Effector memory CD8-positive, alpha-beta T cell (primary cell): Measurements from ENCODE around the gene MTCL1.

ENCODE experiments used
- ATAC-seq: fragments of 150-1000 bp; cut with Tn5 transposase; replicated peaks from 2 replicates; pipeline ENCODE4 v1.10.0; 2021; ENCODE audit warnings: mild to moderate bottlenecking, moderate library complexity
- DNase-seq, 3 experiments: peaks; one replicate each; pipeline ENCODE4 v3.0.0; 2021
- H3K27ac Mint-ChIP-seq, 2 donors: one replicate each; pipeline ENCODE4 v1.8.0; 2022; ENCODE audit warnings: mild to moderate bottlenecking in 2 of 2, mixed read lengths in 2 of 2, moderate library complexity in 2 of 2
- H3K27me3 Mint-ChIP-seq, 2 donors: one replicate each; pipeline ENCODE4 v1.8.0; 2022; ENCODE audit warnings: mixed read lengths in 2 of 2
- H3K36me3 Mint-ChIP-seq: one replicate; pipeline ENCODE4 v1.8.0; 2022; ENCODE audit warnings: mild to moderate bottlenecking, moderate library complexity, mixed read lengths; ENCODE audit not compliant: insufficient read depth
- H3K4me1 Mint-ChIP-seq, 2 donors: one replicate each; pipeline ENCODE4 v1.8.0; 2022; ENCODE audit warnings: low read depth in 2 of 2, mixed read lengths in 2 of 2
- H3K4me3 Mint-ChIP-seq, 2 donors: one replicate each; pipeline ENCODE4 v1.8.0; 2022; ENCODE audit warnings: mild to moderate bottlenecking in 2 of 2, mixed read lengths in 2 of 2, moderate library complexity in 2 of 2
- H3K9me3 Mint-ChIP-seq, 2 donors: one replicate each; pipeline ENCODE4 v1.8.0; 2022; ENCODE audit warnings: mixed read lengths in 2 of 2

The MTCL1 gene

GRCh38 chr18:8820396-8821082 lies 115.2 kb downstream of the MTCL1 start:
- no peak overlapping the region for H3K4me3 Mint-ChIP-seq
- no peaks in the 10 kb centered on the region for H3K4me1 Mint-ChIP-seq
- H3K36me3 Mint-ChIP-seq, result no peaks in the 10 kb centered on the region
- no peak overlapping the region for H3K27ac Mint-ChIP-seq
- DNase-seq, result no peak
- ATAC-seq, result no peak
- peaks cover 7 to 9% of the 10 kb centered on the region in 2 donors for H3K27me3 Mint-ChIP-seq
- no peaks in the 10 kb centered on the region for H3K9me3 Mint-ChIP-seq

GRCh38 chr18:8821083-8821465 lies 115.7 kb downstream of the MTCL1 start:
- ATAC-seq (no peak), DNase-seq (no peak)
- Mint-ChIP-seq H3K4me3 (no peak overlapping the region), H3K27me3 (peaks cover 7 to 11% of the 10 kb centered on the region in 2 donors), H3K27ac (no peak overlapping the region), H3K36me3 (no peaks in the 10 kb centered on the region), H3K9me3 (no peaks in the 10 kb centered on the region), H3K4me1 (no peaks in the 10 kb centered on the region)

GRCh38 chr18:8821531-8821930 lies 116.2 kb downstream of the MTCL1 start:
- DNase-seq (no peak), ATAC-seq (no peak)
- no peaks in the 10 kb centered on the region for H3K9me3 Mint-ChIP-seq
- H3K36me3 Mint-ChIP-seq, result no peaks in the 10 kb centered on the region
- no peaks in the 10 kb centered on the region for H3K4me1 Mint-ChIP-seq
- H3K4me3 Mint-ChIP-seq, result no peak overlapping the region
- H3K27me3 Mint-ChIP-seq, result peaks cover 7 to 15% of the 10 kb centered on the region in 2 donors
- no peak overlapping the region for H3K27ac Mint-ChIP-seq

- no peak for ATAC-seq
- H3K4me1 Mint-ChIP-seq, result no peaks in the 10 kb centered on the region
- H3K9me3 Mint-ChIP-seq, result no peaks in the 10 kb centered on the region
- no peaks in the 10 kb centered on the region for H3K36me3 Mint-ChIP-seq
- no peak for DNase-seq
- no peak overlapping the region for H3K4me3 Mint-ChIP-seq
- H3K27me3 Mint-ChIP-seq, result peaks cover 7 to 16% of the 10 kb centered on the region in 2 donors
- H3K27ac Mint-ChIP-seq, result no peak overlapping the region
These were observed 117.3 kb downstream of the MTCL1 start for GRCh38 chr18:8822643-8823042.

GRCh38 chr18:8823530-8823929 lies 118.2 kb downstream of the MTCL1 start:
- Mint-ChIP-seq H3K27me3 (peaks cover 13 to 22% of the 10 kb centered on the region in 2 donors), H3K27ac (no peak overlapping the region), H3K4me1 (no peaks in the 10 kb centered on the region), H3K9me3 (no peaks in the 10 kb centered on the region), H3K36me3 (no peaks in the 10 kb centered on the region), H3K4me3 (no peak overlapping the region)
- ATAC-seq, result no peak
- DNase-seq, result no peak

GRCh38 chr18:8824846-8825245 lies 119.5 kb downstream of the MTCL1 start:
- H3K27me3 Mint-ChIP-seq, result peaks cover 18 to 27% of the 10 kb centered on the region in 2 donors
- no peak overlapping the region for H3K27ac Mint-ChIP-seq
- ATAC-seq, result no peak
- no peak for DNase-seq
- no peaks in the 10 kb centered on the region for H3K4me1 Mint-ChIP-seq
- no peaks in the 10 kb centered on the region for H3K9me3 Mint-ChIP-seq
- no peak overlapping the region for H3K4me3 Mint-ChIP-seq
- H3K36me3 Mint-ChIP-seq, result no peaks in the 10 kb centered on the region

DNA sequence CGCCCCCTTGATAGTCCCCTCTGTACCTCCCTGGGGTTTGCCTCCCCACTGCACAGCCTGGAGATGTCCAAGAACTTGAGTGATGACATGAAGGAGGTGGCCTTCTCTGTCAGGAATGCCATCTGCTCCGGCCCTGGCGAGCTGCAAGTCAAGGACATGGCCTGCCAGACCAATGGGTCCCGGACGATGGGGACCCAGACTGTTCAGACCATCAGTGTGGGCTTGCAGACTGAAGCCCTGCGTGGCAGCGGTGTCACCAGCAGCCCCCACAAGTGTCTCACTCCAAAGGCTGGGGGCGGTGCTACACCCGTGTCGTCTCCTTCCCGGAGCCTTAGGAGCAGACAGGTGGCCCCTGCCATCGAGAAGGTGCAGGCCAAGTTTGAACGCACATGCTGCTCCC lies 119.9 kb downstream of the MTCL1 start:
- no peak for DNase-seq
- Mint-ChIP-seq H3K36me3 (no peaks in the 10 kb centered on the region), H3K4me1 (no peaks in the 10 kb centered on the region), H3K9me3 (no peaks in the 10 kb centered on the region), H3K4me3 (no peak overlapping the region), H3K27me3 (peaks cover 22 to 27% of the 10 kb centered on the region in 2 donors), H3K27ac (no peak overlapping the region)
- no peak for ATAC-seq

DNA sequence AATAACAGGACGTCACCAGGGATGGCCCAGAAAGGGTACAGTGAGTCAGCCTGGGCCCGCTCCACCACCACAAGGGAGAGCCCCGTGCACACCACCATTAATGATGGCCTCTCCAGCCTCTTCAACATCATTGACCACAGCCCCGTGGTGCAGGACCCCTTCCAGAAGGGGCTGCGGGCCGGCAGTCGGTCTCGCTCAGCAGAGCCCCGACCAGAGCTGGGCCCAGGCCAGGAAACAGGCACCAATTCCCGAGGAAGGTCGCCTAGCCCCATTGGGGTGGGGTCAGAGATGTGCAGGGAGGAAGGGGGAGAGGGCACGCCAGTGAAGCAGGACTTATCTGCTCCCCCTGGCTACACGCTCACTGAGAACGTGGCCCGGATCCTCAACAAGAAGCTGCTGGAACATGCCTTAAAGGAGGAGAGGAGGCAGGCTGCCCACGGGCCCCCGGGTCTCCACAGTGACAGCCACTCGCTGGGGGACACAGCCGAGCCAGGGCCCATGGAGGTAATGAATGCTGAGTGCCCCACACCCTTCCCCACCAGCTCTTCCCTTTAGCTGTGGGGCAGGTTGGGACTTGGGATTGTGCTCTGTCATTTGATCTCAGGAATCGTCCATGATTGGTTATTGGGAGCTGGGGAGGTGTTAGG lies 120.5 kb downstream of the MTCL1 start:
- Mint-ChIP-seq H3K9me3 (no peaks in the 10 kb centered on the region), H3K4me3 (no peak overlapping the region), H3K27me3 (peaks cover 27 to 28% of the 10 kb centered on the region in 2 donors), H3K4me1 (no peaks in the 10 kb centered on the region), H3K27ac (no peak overlapping the region), H3K36me3 (no peaks in the 10 kb centered on the region)
- DNase-seq, result no peak
- ATAC-seq, result no peak

- DNase-seq, result no peak
- Mint-ChIP-seq H3K36me3 (no peaks in the 10 kb centered on the region), H3K4me3 (no peak overlapping the region), H3K27ac (no peak overlapping the region), H3K27me3 (peaks cover 27 to 29% of the 10 kb centered on the region in 2 donors), H3K4me1 (no peaks in the 10 kb centered on the region), H3K9me3 (no peaks in the 10 kb centered on the region)
- ATAC-seq, result no peak
These were observed 121.2 kb downstream of the MTCL1 start for GRCh38 chr18:8826514-8826913.

DNA sequence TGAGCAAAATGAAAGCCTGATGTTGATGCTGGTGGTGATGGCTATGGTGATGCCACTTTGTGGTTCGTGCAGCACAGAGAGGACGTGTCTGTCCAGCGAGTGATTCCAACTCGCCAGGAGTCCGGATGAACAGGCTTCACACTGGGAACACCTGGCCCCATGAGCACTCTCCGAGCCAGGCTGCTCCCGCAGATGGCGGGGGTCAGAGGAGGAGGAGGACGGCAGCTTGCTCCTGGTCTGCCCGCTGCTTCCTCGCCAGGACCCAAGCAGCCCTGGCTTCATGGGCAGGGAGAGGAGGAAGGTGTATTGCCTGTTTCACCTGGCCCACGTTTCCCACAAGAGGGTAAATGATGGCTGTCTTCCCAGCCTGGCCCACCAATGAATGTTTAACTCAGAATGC lies 121.6 kb downstream of the MTCL1 start:
- no peaks in the 10 kb centered on the region for H3K36me3 Mint-ChIP-seq
- H3K27me3 Mint-ChIP-seq, result peaks cover 27 to 29% of the 10 kb centered on the region in 2 donors
- no peak for ATAC-seq
- H3K27ac Mint-ChIP-seq, result no peak overlapping the region
- H3K9me3 Mint-ChIP-seq, result no peaks in the 10 kb centered on the region
- DNase-seq, result no peak
- H3K4me1 Mint-ChIP-seq, result no peaks in the 10 kb centered on the region
- H3K4me3 Mint-ChIP-seq, result no peak overlapping the region

- Mint-ChIP-seq H3K27me3 (peaks cover 22 to 25% of the 10 kb centered on the region in 2 donors), H3K4me1 (no peaks in the 10 kb centered on the region), H3K4me3 (no peak overlapping the region), H3K36me3 (no peaks in the 10 kb centered on the region), H3K9me3 (no peaks in the 10 kb centered on the region), H3K27ac (no peak overlapping the region)
- ATAC-seq, result no peak
- DNase-seq, result no peak
These were observed 122.9 kb downstream of the MTCL1 start for GRCh38 chr18:8828300-8828699.

DNA sequence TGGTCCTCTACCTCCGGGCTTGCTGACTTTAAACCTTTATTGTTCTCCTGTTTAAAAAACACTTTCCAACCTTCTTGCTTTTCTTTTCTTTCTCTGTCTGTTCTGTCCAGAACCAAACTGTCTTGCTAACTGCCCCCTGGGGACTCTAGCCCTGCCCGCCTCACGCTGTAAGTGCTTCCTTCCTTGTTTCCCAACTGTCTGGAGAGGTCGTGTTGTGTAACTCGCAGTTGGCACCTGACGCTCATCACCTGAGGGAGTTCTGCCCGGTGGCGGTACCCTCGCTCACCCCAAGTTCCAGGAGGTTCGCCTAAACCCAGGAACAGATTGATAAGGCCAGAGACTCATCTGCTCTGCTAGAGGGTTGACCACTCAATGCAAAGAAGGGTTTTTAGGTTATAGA lies 123.4 kb downstream of the MTCL1 start:
- Mint-ChIP-seq H3K27me3 (peaks cover 18 to 22% of the 10 kb centered on the region in 2 donors), H3K27ac (no peak overlapping the region), H3K9me3 (no peaks in the 10 kb centered on the region), H3K36me3 (no peaks in the 10 kb centered on the region), H3K4me3 (no peak overlapping the region), H3K4me1 (no peaks in the 10 kb centered on the region)
- DNase-seq, result no peak
- no peak for ATAC-seq

DNA sequence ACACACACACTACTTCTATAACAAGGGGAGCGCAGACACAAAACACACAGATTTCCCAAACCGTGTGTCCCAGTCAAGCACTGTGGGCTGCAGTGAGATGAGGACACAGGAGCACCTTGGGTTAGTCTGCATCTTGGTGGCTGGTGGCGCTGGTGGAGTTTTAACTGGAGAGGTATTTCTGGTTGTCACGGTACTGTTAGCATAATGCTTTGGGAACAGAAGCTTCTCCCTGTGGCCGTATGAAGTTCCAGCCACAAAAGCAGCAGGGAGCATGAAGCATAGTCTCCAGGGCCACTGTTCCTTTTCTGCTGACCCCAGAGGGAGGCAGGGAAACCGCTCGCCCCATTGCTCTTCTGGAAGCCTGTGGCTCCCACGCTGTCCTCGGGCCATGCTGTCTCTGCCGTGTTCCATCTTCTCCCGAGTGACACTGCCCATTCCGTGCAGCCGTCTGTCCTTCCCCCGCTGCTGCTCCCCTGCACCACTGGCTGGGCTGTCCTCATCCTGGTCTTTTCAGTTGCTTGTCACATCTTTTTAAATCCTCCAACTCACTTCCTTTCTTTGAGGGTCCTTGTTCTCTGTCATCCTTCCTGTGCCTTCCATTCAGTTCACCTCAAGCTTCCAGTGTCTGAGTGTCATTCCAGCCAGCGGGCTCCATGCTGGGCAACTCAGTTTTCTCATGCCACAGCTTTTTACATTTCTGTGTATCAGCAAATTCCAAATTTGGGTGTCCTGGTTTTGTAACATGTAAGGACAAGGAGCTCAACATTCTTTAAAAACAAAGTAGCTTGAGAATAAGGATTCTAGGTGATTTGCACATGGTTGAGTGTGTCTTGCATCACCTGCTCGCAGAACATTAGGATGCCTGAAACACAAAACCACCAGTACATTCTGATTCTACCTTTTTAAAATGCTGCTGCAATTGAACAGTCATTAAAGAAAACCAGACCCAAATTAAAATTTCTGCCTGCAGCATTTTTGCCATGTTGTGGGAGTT lies 125.0 kb downstream of the MTCL1 start:
- Mint-ChIP-seq H3K27ac (no peak overlapping the region), H3K27me3 (peaks cover 26 to 32% of the 10 kb centered on the region in 2 donors), H3K4me3 (no peak overlapping the region), H3K36me3 (peaks cover 3% of the 10 kb centered on the region), H3K9me3 (no peaks in the 10 kb centered on the region), H3K4me1 (no peaks in the 10 kb centered on the region)
- DNase-seq (no peak), ATAC-seq (no peak)
